ENCODE data around the gene ZNF14. TPM values are rescaled to one million over a fixed set of nuclear protein-coding genes. Genes with fewer than 3 reads are reported as not detected.
"Not testable (repeated sequence)": the region's sequence is repeated elsewhere in the genome, so short reads cannot be mapped to it uniquely, and the experiment has no call there.

ZNF14 gene
- total and polyA plus RNA-seq, 10 donors: 5.2 to 17.1 (median 10.5) TPM

- 76 to 92% (median 83%) methylated on average over 10 of the region's 10 CpGs for WGBS, 5 donors
- peaks cover 5 to 65% (median 34%) of the 10 kb centered on the region in 6 donors for H3K4me1 ChIP-seq
- DNase-seq: no peak
- peak overlapping the region in 6 of 8 donors; percentile 94 to 99 (median 96) for H3K27ac ChIP-seq
- H3K9me3 ChIP-seq: peaks cover 0 to 53% (median 29%) of the 10 kb centered on the region in 8 donors
- intact Hi-C loops (cut with DNase I; ENCODE audit: low total_unique reads): no loop called here
- TF ChIP-seq POLR2AphosphoS5 (IDR thresholded peaks at IDR 0.05) (no peak), POLR2A (IDR thresholded peaks at IDR 0.05) (no peak), CTCF (IDR thresholded peaks at IDR 0.05 in 8 of 11, conservative IDR thresholded peaks at IDR 0.05 in 3 of 11) (no peak)
- no peaks in the 10 kb centered on the region for H3K27me3 ChIP-seq (replicated peaks in 1 of 7)
- H3K4me3 ChIP-seq: peak overlapping the region; percentile 70 to 95 (median 86)
- peaks cover 7 to 52% (median 28%) of the 10 kb centered on the region in 6 donors for H3K36me3 ChIP-seq
Observed at GRCh38 chr19:19670070-19670551, 62.8 kb downstream of the ZNF14 start.

GRCh38 chr19:19668230-19669012 lies 64.5 kb downstream of the ZNF14 start, which contains the start of gene ZNF101:
Gene ZNF101, plus strand, starts transcription at chr19:19668839. Its CDS starts 125 bp downstream, at chr19:19668964.
- TF ChIP-seq POLR2A (IDR thresholded peaks at IDR 0.05) (peak in 2 of 3 donors; percentile 15 to 25), CTCF (IDR thresholded peaks at IDR 0.05 in 8 of 11, conservative IDR thresholded peaks at IDR 0.05 in 3 of 11) (peak in 3 of 11 experiments; percentile 6 to 35 (median 9)), POLR2AphosphoS5 (IDR thresholded peaks at IDR 0.05) (peak; percentile 81 to 91 (median 82))
- Histone ChIP-seq H3K4me1 (peaks cover 5 to 74% (median 37%) of the 10 kb centered on the region in 6 donors), H3K27me3 (replicated peaks in 1 of 7) (no peaks in the 10 kb centered on the region), H3K36me3 (peaks cover 0 to 35% (median 13%) of the 10 kb centered on the region in 6 donors), H3K9me3 (peaks cover 0 to 36% (median 13%) of the 10 kb centered on the region in 8 donors), H3K4me3 (peak within 1 kb of the TSS; percentile 70 to 95 (median 86)), H3K27ac (peak within 1 kb of the TSS; percentile 90 to 99 (median 96))
- intact Hi-C loops (cut with DNase I; ENCODE audit: low total_unique reads): loop anchor here (10.0 kb wide), 1 partner anchor 66 kb away; the partner anchor contains the start of gene ZNF14
- DNase-seq: peak; percentile 97
- WGBS, 5 donors: 0 to 1% (median 1%) methylated on average over 12 to 36 of the region's 36 CpGs

- intact Hi-C loops (cut with DNase I; ENCODE audit: low total_unique reads): loop anchor here (10.0 kb wide), 1 partner anchor 69 kb away; the partner anchor contains the start of gene ZNF14
- H3K27ac ChIP-seq: peak overlapping the region in 3 of 8 donors; percentile 18 to 98 (median 96)
- peaks cover 0 to 17% (median 0%) of the 10 kb centered on the region in 6 donors for H3K36me3 ChIP-seq
- H3K9me3 ChIP-seq; DNase-seq; H3K27me3 ChIP-seq (replicated peaks in 1 of 7); H3K4me3 ChIP-seq: not testable (repeated sequence)
- H3K4me1 ChIP-seq: peaks cover 18 to 84% (median 57%) of the 10 kb centered on the region in 6 donors
- 97 to 99% (median 98%) methylated on average over 22 of the region's 22 CpGs for WGBS, 5 donors
Observed at GRCh38 chr19:19665420-19665948, 67.4 kb downstream of the ZNF14 start.

GRCh38 chr19:19663256-19664120 lies 69.4 kb downstream of the ZNF14 start, which contains the start of gene ATP13A1:
Gene ATP13A1, minus strand, starts transcription at chr19:19663676. Its CDS starts 10 bp downstream, at chr19:19663666.
- H3K36me3 ChIP-seq: peaks cover 3 to 31% (median 19%) of the 10 kb centered on the region in 6 donors
- H3K4me1 ChIP-seq: peaks cover 21 to 81% (median 47%) of the 10 kb centered on the region in 6 donors
- intact Hi-C loops (cut with DNase I; ENCODE audit: low total_unique reads): loop anchor here (10.0 kb wide), 1 partner anchor 71 kb away; the partner anchor contains the start of gene ZNF14
- 0 to 1% (median 0%) methylated on average over 16 to 85 of the region's 85 CpGs for WGBS, 5 donors
- H3K27me3 ChIP-seq (replicated peaks in 1 of 7): no peaks in the 10 kb centered on the region
- peak within 1 kb of the TSS; percentile 78 to 97 (median 95) for H3K27ac ChIP-seq
- H3K9me3 ChIP-seq: peaks cover 0 to 6% (median 0%) of the 10 kb centered on the region in 8 donors
- peak within 1 kb of the TSS; percentile 92 to 100 (median 96) for H3K4me3 ChIP-seq
- peak; percentile 100 for DNase-seq
- TF ChIP-seq POLR2AphosphoS5 (IDR thresholded peaks at IDR 0.05): peak; percentile 95 to 96 (median 96)
- peak in 2 of 3 donors; percentile 16 to 72 for TF ChIP-seq POLR2A (IDR thresholded peaks at IDR 0.05)
- TF ChIP-seq CTCF (IDR thresholded peaks at IDR 0.05 in 8 of 11, conservative IDR thresholded peaks at IDR 0.05 in 3 of 11): peak in 3 of 11 experiments; percentile 9 to 37 (median 25)

All from spleen (tissue), 11 donors.